Trophoblast cell (in vitro differentiated cells and primary cell): ENCODE measurements around the gene ERBB4.

Source experiments
- DNase-seq, 2 donors: peaks; one replicate each; pipeline ENCODE4 v3.0.0-alpha.2; 2016
- H2AFZ ChIP-seq: 2 replicates; pipeline ENCODE4 v1.6.1; 2013; ENCODE audit warnings: low read length, moderate library complexity, mild to moderate bottlenecking; ENCODE audit not compliant: insufficient read depth, poor library complexity
- H2AK5ac ChIP-seq: 2 replicates; pipeline ENCODE4 v1.6.1; 2013; ENCODE audit warnings: mild to moderate bottlenecking, low read length
- H2BK120ac ChIP-seq: 2 replicates; pipeline ENCODE4 v1.6.1; 2013; ENCODE audit warnings: low read length, mild to moderate bottlenecking, moderate library complexity; ENCODE audit not compliant: insufficient read depth, poor library complexity
- H2BK12ac ChIP-seq: 2 replicates; pipeline ENCODE4 v1.6.1; 2013; ENCODE audit warnings: mild to moderate bottlenecking, low read length, moderate library complexity
- H2BK5ac ChIP-seq: 2 replicates; pipeline ENCODE4 v1.6.1; 2013; ENCODE audit warnings: low read length, low read depth, moderate library complexity, mild to moderate bottlenecking; ENCODE audit not compliant: poor library complexity
- H3K14ac ChIP-seq: 2 replicates; pipeline ENCODE4 v1.6.1; 2013; ENCODE audit warnings: mild to moderate bottlenecking, low read length
- H3K18ac ChIP-seq: 2 replicates; pipeline ENCODE4 v1.6.1; 2013; ENCODE audit warnings: mild to moderate bottlenecking, low read length
- H3K23ac ChIP-seq: 2 replicates; pipeline ENCODE4 v1.6.1; 2013; ENCODE audit warnings: low read length
- H3K27ac ChIP-seq: 2 replicates; pipeline ENCODE4 v1.5.1; 2013; ENCODE audit warnings: low read depth, mild to moderate bottlenecking, inconsistent platforms, low read length, moderate library complexity
- H3K27me3 ChIP-seq: 2 replicates; pipeline ENCODE4 v1.6.1; 2013; ENCODE audit warnings: inconsistent platforms, mild to moderate bottlenecking, low read length, moderate library complexity; ENCODE audit not compliant: insufficient read depth
- H3K36me3 ChIP-seq, 2 experiments: 1 replicate in 1 of 2; 2 replicates in 1 of 2; pipeline ENCODE4 v1.6.1; 2013; ENCODE audit warnings: low read length in 2 of 2, mild to moderate bottlenecking in 2 of 2, moderate library complexity in 1 of 2; ENCODE audit not compliant: insufficient read depth in 2 of 2, control insufficient read depth in 1 of 2
- H3K4ac ChIP-seq: 2 replicates; pipeline ENCODE4 v1.6.1; 2013; ENCODE audit warnings: low read depth, mild to moderate bottlenecking, low read length, moderate library complexity
- H3K4me1 ChIP-seq, 2 experiments: 1 replicate in 1 of 2; 2 replicates in 1 of 2; pipeline ENCODE4 v1.6.1; 2013; ENCODE audit warnings: low read length in 2 of 2, mild to moderate bottlenecking in 2 of 2, moderate library complexity in 1 of 2; ENCODE audit not compliant: insufficient read depth in 2 of 2, control insufficient read depth in 1 of 2
- H3K4me2 ChIP-seq: 2 replicates; pipeline ENCODE4 v1.6.1; 2013; ENCODE audit warnings: inconsistent platforms, mild to moderate bottlenecking, low read length, moderate library complexity
- H3K4me3 ChIP-seq: 2 replicates; pipeline ENCODE4 v1.5.1; 2013; ENCODE audit warnings: mild to moderate bottlenecking, low read depth, low read length, inconsistent platforms
- H3K79me1 ChIP-seq: one replicate; pipeline ENCODE4 v1.6.1; 2013; ENCODE audit warnings: low read length
- H3K79me2 ChIP-seq: 2 replicates; pipeline ENCODE4 v1.6.1; 2013; ENCODE audit warnings: low read length, mild to moderate bottlenecking; ENCODE audit not compliant: control insufficient read depth, insufficient read depth, poor library complexity
- H3K9ac ChIP-seq: 2 replicates; pipeline ENCODE4 v1.6.1; 2013; ENCODE audit warnings: mild to moderate bottlenecking, low read length
- H3K9me3 ChIP-seq: 2 replicates; pipeline ENCODE4 v1.6.1; 2013; ENCODE audit warnings: low read depth, mild to moderate bottlenecking, control low read depth, inconsistent platforms, low read length; ENCODE audit not compliant: insufficient read depth
- H4K12ac ChIP-seq: 2 replicates; pipeline ENCODE4 v1.6.1; 2013; ENCODE audit warnings: low read depth, mild to moderate bottlenecking, low read length, moderate library complexity
- H4K8ac ChIP-seq: 2 replicates; pipeline ENCODE4 v1.6.1; 2013; ENCODE audit warnings: low read depth, mild to moderate bottlenecking, low read length, moderate library complexity
- H4K91ac ChIP-seq: one replicate; pipeline ENCODE4 v1.6.1; 2013; ENCODE audit warnings: low read depth, mild to moderate bottlenecking, low read length, moderate library complexity
- WGBS: extraction: QIAGEN DNeasy Blood & Tissue Kit; methylation state at CpG from one replicate; pipeline ENCODE4 v1.1.7; 2013; ENCODE audit warnings: missing lambda C conversion rate; ENCODE audit not compliant: insufficient read length, insufficient coverage; ENCODE audit errors: extremely low coverage; 5-methylcytosine and 5-hydroxymethylcytosine counted together

The ERBB4 gene

GRCh38 chr2:212392043-212392442 lies 146.6 kb downstream of the ERBB4 start:
- Histone ChIP-seq H3K4me1 (no peaks in the 10 kb centered on the region), H4K91ac (no peak overlapping the region), H3K9ac (no peak overlapping the region), H3K79me2 (no peaks in the 10 kb centered on the region), H4K12ac (no peak overlapping the region), H3K79me1 (no peaks in the 10 kb centered on the region), H3K27ac (no peak overlapping the region), H2AFZ (no peak overlapping the region), H3K36me3 (no peaks in the 10 kb centered on the region), H3K4ac (no peak overlapping the region), H3K14ac (no peak overlapping the region), H3K18ac (no peak overlapping the region), H3K27me3 (no peaks in the 10 kb centered on the region), H2BK120ac (no peak overlapping the region), H2AK5ac (no peak overlapping the region), H2BK12ac (no peak overlapping the region), H3K4me2 (no peak overlapping the region), H2BK5ac (no peak overlapping the region), H3K23ac (no peak overlapping the region), H4K8ac (no peak overlapping the region), H3K9me3 (no peaks in the 10 kb centered on the region), H3K4me3 (no peak overlapping the region)
- DNase-seq, result peak in 1 of 2 donors; percentile 3
- WGBS, result no CpG with 5 or more reads among the region's 2 CpGs

GRCh38 chr2:212387146-212387545 lies 151.5 kb downstream of the ERBB4 start:
- H3K9me3 ChIP-seq, result no peaks in the 10 kb centered on the region

GRCh38 chr2:212385241-212385640 lies 153.4 kb downstream of the ERBB4 start:
- no peak overlapping the region for H2BK5ac ChIP-seq
- no peak overlapping the region for H2BK120ac ChIP-seq
- no peaks in the 10 kb centered on the region for H3K79me1 ChIP-seq
- H3K14ac ChIP-seq, result no peak overlapping the region
- no peak overlapping the region for H4K12ac ChIP-seq
- H2AK5ac ChIP-seq, result no peak overlapping the region
- no peak overlapping the region for H3K4ac ChIP-seq
- no peak overlapping the region for H3K27ac ChIP-seq
- no CpG with 5 or more reads among the region's 2 CpGs for WGBS
- no peaks in the 10 kb centered on the region for H3K4me1 ChIP-seq
- H3K9ac ChIP-seq, result no peak overlapping the region
- DNase-seq, result no peak
- H3K18ac ChIP-seq, result no peak overlapping the region
- H2BK12ac ChIP-seq, result no peak overlapping the region
- no peak overlapping the region for H3K4me3 ChIP-seq
- H3K27me3 ChIP-seq, result no peaks in the 10 kb centered on the region
- no peak overlapping the region for H4K91ac ChIP-seq
- no peak overlapping the region for H2AFZ ChIP-seq
- no peak overlapping the region for H3K23ac ChIP-seq
- H3K9me3 ChIP-seq, result no peaks in the 10 kb centered on the region
- H3K36me3 ChIP-seq, result no peaks in the 10 kb centered on the region
- no peaks in the 10 kb centered on the region for H3K79me2 ChIP-seq
- H3K4me2 ChIP-seq, result no peak overlapping the region
- no peak overlapping the region for H4K8ac ChIP-seq

More at GRCh38 chr2:212387146-212387545, 151.5 kb downstream of the ERBB4 start:
- Histone ChIP-seq H3K9ac (no peak overlapping the region), H3K4me1 (no peaks in the 10 kb centered on the region), H3K4me2 (no peak overlapping the region), H4K91ac (no peak overlapping the region), H3K27me3 (no peaks in the 10 kb centered on the region), H2BK12ac (no peak overlapping the region), H3K18ac (no peak overlapping the region), H2AFZ (no peak overlapping the region), H3K36me3 (no peaks in the 10 kb centered on the region), H3K14ac (no peak overlapping the region), H3K4ac (no peak overlapping the region), H4K8ac (no peak overlapping the region), H3K27ac (no peak overlapping the region), H2BK120ac (no peak overlapping the region), H4K12ac (no peak overlapping the region), H3K79me2 (no peaks in the 10 kb centered on the region), H2BK5ac (no peak overlapping the region), H3K4me3 (no peak overlapping the region), H3K79me1 (no peaks in the 10 kb centered on the region), H3K23ac (no peak overlapping the region), H2AK5ac (no peak overlapping the region)
- WGBS, result no CpG with 5 or more reads among the region's 4 CpGs
- no peak for DNase-seq

- H2AFZ ChIP-seq, result no peak overlapping the region
- H3K4ac ChIP-seq, result no peak overlapping the region
- no peak overlapping the region for H4K91ac ChIP-seq
- H3K23ac ChIP-seq, result no peak overlapping the region
- H4K12ac ChIP-seq, result no peak overlapping the region
- no peak overlapping the region for H2AK5ac ChIP-seq
- no peaks in the 10 kb centered on the region for H3K4me1 ChIP-seq
- H3K27ac ChIP-seq, result no peak overlapping the region
- H3K4me2 ChIP-seq, result no peak overlapping the region
- no peak overlapping the region for H4K8ac ChIP-seq
- no peaks in the 10 kb centered on the region for H3K79me1 ChIP-seq
- no peak overlapping the region for H3K4me3 ChIP-seq
- no peaks in the 10 kb centered on the region for H3K36me3 ChIP-seq
- H3K9ac ChIP-seq, result no peak overlapping the region
- no peak for DNase-seq
- H3K79me2 ChIP-seq, result no peaks in the 10 kb centered on the region
- H3K14ac ChIP-seq, result no peak overlapping the region
- H2BK12ac ChIP-seq, result no peak overlapping the region
- H2BK120ac ChIP-seq, result no peak overlapping the region
- H2BK5ac ChIP-seq, result no peak overlapping the region
- no peaks in the 10 kb centered on the region for H3K27me3 ChIP-seq
- H3K18ac ChIP-seq, result no peak overlapping the region
- H3K9me3 ChIP-seq, result no peaks in the 10 kb centered on the region
- no CpG with 5 or more reads among the region's 2 CpGs for WGBS
Observed at GRCh38 chr2:212384027-212384426, 154.6 kb downstream of the ERBB4 start.
